Erythroblast (primary cell): ENCODE data around the gene QKI.

ENCODE experiments used
- DNase-seq, 2 experiments: peaks; one replicate each; lab custom pipeline; 2025; lab: John Stamatoyannopoulos, UW
- GATA1 ChIP-seq: IDR thresholded peaks from 2 replicates; pipeline ENCODE4 v1.6.1; 2011; ENCODE audit warnings: low read depth, mild to moderate bottlenecking, control low read depth, low read length, moderate library complexity
- POLR2A ChIP-seq: IDR thresholded peaks from 2 replicates; pipeline ENCODE4 v1.6.1; 2011; ENCODE audit warnings: mild to moderate bottlenecking, low read length

QKI gene

DNA sequence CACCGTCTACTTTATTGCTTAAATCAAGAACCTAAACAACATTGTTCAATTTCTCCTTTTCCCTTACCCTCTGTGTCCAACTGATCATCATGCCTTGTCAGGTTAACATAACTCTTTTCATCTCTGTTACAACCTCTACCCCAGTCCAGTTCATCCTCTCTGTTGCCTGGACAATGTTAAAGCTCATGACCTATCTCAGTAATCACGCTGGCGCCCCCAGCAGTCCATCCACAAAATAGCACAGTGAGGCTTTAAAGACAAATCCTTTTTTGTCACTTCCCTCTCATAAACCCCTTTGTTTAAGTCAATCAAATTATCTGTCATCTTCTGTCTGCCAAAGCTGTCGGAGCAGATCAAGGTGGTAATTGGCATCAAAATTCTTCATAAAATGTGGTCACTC lies 140.1 kb downstream of the QKI start:
- peak; percentile 66 to 75 for DNase-seq
- no peak for TF ChIP-seq POLR2A
- TF ChIP-seq GATA1, result no peak

GRCh38 chr6:163559661-163560060 lies 145.1 kb downstream of the QKI start:
- DNase-seq, result no peak
- no peak for TF ChIP-seq POLR2A

DNA sequence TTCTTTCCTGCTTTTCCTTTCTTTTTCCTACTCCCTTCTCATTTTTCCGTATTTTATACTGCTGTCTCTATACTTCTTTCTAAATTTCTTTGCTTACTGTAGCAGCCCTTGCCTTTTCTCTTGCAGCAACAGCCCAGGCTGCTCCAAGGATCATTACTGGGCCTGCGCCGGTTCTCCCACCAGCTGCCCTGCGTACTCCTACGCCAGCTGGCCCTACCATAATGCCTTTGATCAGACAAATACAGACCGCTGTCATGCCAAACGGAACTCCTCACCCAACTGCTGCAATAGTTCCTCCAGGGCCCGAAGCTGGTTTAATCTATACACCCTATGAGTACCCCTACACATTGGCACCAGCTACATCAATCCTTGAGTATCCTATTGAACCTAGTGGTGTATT lies 148.8 kb downstream of the QKI start:
- no peak for DNase-seq
- no peak for TF ChIP-seq POLR2A
- no peak for TF ChIP-seq GATA1

DNA sequence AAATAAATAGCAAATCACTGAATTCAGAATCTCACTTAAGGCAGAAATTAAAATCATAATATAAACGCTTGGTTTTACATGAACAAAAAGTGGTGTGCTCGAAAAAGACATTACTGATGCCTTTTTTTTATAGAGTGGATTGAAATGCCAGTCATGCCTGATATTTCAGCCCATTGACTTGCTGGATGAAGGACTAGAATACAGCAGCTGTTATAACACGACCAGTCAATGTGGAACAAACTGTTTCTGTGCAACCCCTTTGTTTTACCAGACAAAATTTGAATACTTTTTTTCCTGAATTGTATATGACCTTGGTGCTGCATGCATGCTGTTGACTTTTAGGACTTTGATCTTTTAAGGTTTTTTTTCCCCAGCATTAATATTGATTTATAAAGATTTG lies 150.0 kb downstream of the QKI start:
- DNase-seq, result no peak
- no peak for TF ChIP-seq POLR2A
- TF ChIP-seq GATA1, result no peak

DNA sequence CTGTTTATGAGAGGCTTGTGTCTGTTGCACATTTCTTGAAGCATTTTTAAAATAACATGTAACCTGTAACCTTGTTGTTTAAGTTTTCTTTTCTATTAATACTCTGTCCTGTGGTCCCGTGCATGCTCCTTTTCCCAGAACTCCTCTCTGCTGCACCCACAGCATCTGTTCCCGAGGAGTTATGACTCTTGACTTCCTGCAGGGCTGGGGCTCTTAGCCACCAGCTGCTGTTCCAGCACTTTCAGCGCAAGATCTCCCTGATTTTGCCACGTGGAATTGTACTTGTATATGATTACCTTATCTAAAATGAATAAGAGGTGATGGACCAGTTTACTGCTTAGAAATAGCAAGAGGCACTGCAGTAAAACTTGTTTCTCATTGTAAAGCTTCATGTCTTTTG lies 150.6 kb downstream of the QKI start:
- no peak for DNase-seq
- TF ChIP-seq POLR2A, result no peak
- TF ChIP-seq GATA1, result no peak

DNA sequence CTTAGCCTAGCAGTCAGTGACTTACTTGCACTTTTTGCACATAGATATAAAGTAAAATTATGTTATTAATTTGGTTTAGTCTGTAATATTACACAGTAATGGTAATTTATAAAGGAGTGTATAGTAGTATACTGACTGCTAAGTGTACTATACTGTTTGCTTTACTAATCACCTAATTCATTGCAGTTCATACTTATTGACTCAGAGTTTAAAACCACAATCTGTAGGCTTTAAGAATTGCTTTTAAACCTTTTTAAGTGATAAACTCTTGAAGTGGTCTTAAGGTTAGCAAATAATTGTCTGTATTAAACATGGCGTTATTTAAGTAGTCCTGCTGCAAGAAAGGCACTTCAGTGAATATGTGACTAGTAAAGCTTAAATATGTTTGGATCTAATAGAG lies 151.5 kb downstream of the QKI start:
- no peak for TF ChIP-seq GATA1
- no peak for TF ChIP-seq POLR2A
- no peak for DNase-seq

DNA sequence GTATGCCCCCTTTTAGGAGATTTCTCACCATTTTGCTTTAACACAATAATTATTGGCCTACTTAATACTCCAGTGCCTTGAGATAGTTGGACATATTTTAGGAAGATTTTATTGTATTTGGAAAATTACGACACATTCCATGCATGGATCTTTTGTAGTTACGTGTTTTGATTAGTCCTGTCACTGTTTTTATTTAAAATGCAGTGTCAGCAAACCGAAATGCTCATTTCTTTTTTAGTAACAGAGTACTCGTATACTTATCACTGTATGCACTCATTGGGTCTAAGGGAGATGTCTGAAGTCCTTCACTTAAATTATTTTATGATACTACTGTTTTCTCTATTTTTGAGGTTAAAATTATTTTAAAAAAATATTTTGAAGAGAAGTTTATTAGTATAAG lies 153.8 kb downstream of the QKI start:
- TF ChIP-seq GATA1, result no peak
- TF ChIP-seq POLR2A, result no peak

GRCh38 chr6:163570579-163571231 lies 156.2 kb downstream of the QKI start:
- TF ChIP-seq GATA1 (no peak), POLR2A (no peak)
- DNase-seq, result no peak

More for the DNA sequence above, 153.8 kb downstream of the QKI start:
- DNase-seq, result no peak

DNA sequence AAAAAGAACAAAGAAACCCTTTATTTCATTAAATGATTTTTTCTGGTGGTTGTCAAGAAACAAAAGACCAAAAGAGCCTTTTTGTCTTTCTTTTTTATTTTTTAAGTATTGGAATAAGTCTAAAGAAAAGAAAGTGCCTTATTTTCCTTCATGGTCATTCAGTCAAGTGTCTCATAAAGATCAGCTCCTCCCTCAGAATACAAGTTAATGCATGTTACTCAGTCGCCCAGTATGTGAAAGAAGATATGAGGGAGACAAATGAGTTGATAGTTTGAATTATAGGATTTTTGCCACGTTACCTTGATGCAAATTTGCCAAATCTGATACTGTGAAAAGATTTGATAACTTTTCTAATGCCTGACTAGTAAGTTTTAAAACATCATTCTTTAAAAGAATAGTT lies 157.2 kb downstream of the QKI start:
- no peak for DNase-seq
- no peak for TF ChIP-seq POLR2A
- no peak for TF ChIP-seq GATA1

DNA sequence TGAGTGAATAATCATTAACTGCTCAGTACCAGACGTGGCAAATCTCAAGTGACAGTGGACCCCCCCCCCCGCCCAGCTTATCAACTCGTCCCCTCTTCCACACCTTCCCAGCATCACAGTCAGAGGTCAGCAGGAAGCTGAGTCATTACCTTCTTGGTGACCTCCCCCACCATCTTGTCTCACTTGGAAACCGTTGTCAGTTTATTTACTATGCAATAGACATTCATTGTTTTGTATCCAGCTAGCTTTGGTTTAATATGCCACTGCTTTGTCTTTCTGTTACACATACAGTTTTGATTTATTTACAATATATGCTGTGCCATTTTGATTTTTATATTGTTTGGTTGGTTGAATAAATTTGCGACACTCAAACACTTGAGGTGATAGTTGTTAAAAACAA lies 158.1 kb downstream of the QKI start:
- DNase-seq, result peak; percentile 68 to 76
- TF ChIP-seq POLR2A, result no peak
- TF ChIP-seq GATA1, result no peak

GRCh38 chr6:163573503-163574179 lies 159.1 kb downstream of the QKI start:
- DNase-seq, result no peak
- no peak for TF ChIP-seq GATA1

GRCh38 chr6:163576114-163576513 lies 161.6 kb downstream of the QKI start:
- TF ChIP-seq POLR2A, result no peak
- TF ChIP-seq GATA1, result no peak
- no peak for DNase-seq

DNA sequence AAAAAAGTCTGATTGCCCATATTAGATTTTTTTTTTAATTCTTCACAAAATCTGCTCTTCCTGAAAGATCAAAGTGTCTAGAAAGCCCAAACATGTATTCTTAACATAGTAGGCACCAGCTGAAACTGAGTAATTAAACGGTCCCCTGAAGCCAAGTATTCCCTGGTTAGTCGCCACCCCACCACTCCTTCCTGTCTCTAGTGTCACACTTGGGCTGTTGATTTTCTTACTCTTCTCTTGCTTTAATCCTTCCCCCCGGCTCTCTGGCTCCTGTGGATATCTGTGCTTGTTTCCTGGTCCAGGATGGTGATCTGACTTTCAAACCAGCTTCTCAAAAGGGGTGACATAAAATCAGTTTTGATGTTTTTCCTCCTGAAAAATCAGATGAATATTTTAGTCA lies 162.9 kb downstream of the QKI start:
- no peak for DNase-seq
- TF ChIP-seq GATA1 (no peak), POLR2A (no peak)

GRCh38 chr6:163579111-163579879 lies 164.8 kb downstream of the QKI start:
- TF ChIP-seq GATA1, result no peak

More at GRCh38 chr6:163579111-163579879, 164.8 kb downstream of the QKI start:
- DNase-seq, result peak in 1 of 2 experiments; percentile 36
